Measurements from ENCODE around the gene LEF1.
A peak's percentile ranks its signal among the peaks of the same experiment; 100 is the strongest.
"Not testable (repeated sequence)": the region's sequence is repeated elsewhere in the genome, so short reads cannot be mapped to it uniquely, and the experiment has no call there.

LEF1 gene

DNA sequence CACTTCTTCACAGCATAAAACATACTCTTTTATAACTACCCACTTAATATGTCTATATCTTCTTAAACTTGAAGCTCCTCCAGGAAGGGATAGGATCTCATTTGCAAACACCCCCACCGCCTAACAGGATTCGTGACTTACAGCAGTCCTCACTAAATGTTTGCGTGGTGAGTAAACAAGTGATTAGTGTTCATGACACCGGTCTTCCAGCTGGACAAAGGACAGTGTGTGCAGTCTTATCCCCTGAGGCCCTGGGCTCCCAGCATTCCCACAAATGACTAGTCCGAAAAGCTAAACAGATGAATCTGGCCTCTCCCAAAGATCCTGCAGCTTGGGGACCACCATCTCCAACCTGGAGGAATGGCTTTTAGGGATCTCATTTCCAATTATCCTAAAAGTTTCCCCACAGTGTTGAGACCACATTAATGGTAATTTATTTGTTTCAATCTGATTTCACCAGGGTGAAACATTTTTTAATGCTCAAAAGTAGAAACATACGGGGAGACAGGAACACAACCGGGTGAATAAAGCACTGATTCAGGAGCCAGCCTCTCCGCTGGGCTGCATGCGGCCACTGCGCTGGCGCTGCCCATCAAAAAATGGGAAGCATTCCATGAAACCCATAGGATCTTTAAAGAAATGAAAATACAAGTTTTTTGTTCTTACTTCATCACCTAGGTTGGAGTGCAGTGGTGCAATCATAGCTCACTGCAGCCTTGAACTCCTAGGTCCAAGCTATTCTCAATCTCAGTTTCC is 109.9 kb downstream of the LEF1 start:
- DNase-seq (ENCODE audit: low spot score): no peak

GRCh38 chr4:108056418-108056817 is 112.3 kb downstream of the LEF1 start:
- no peak for DNase-seq (ENCODE audit: low spot score)

GRCh38 chr4:108055787-108056186 is 112.9 kb downstream of the LEF1 start:
- no peak for DNase-seq (ENCODE audit: low spot score)

DNA sequence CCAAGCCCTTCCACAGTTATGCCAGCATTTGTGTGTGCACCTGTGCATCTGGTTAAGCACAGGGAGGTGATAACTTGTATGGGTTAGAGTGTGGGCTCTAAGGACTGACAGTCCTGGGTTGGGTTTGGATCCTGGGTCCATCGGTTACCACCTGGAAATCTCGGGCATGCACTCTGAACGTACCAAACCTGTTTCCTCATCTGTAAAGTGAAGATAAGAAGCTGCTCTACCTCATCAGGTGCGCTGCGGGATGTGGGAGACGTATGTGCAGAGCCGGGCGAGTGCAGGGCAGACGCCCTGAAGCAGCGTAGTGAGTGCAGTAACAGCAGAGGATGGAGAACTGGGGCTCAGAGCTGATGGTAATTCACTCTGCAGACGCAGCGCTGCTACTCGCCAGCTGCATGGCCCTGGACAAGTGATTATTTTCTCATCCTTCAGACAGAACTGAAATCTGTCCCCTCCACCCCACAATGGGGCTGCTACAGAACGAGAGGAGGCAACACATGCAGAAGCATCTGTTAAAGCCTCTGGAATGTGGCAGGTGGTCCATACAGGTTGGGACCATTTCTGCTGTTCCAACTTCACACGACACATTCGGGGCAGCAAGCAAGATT is 114.6 kb downstream of the LEF1 start:
- no peak for DNase-seq (ENCODE audit: low spot score)

DNA sequence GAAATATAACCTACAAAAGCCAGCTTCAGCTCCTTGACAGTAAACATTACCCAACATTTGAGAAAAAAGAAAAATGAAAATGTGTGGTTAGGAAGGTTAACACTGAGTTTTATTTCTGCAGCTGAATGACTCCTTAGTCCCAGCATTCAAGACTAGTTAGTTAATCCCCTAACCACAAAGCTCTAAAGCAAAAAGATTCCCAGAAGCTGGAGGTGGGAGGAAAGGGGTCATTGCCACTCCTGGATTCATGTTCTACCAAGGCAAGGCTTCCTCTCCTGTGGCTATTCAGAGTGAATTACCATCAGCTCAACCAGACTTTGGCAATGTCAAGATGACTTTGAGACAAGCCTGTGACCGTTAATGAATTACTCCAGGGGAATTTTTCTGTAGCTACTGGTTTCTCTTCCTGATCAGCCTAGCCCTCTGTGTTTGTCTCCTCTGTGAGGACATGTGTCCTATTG is 115.5 kb downstream of the LEF1 start:
- no peak for DNase-seq (ENCODE audit: low spot score)

- no peak for DNase-seq (ENCODE audit: low spot score)
Measured at GRCh38 chr4:108052558-108053120, 116.1 kb downstream of the LEF1 start.

DNA sequence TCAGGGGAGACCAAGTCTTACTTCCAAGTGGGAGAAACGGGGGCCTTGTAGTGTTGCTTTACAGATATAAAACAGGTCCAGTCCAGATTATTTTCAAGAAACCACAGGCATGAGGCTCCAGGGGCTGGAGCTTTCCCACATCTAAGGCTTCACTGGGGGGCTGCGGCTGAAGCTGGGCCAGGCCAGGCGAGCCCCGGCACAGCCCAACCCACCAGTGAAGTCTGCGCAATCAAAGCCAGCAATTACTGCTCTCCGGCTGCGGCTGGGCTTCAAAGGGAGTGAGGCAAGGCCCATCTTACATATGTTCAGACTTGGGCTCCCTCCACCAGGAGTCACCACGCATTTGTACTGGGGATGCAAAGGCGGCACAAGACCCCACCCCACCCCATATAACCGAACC is 117.4 kb downstream of the LEF1 start:
- DNase-seq (ENCODE audit: low spot score): no peak

- not testable (repeated sequence) for DNase-seq (ENCODE audit: low spot score)
Measured at GRCh38 chr4:108050166-108051111, 118.3 kb downstream of the LEF1 start.

DNA sequence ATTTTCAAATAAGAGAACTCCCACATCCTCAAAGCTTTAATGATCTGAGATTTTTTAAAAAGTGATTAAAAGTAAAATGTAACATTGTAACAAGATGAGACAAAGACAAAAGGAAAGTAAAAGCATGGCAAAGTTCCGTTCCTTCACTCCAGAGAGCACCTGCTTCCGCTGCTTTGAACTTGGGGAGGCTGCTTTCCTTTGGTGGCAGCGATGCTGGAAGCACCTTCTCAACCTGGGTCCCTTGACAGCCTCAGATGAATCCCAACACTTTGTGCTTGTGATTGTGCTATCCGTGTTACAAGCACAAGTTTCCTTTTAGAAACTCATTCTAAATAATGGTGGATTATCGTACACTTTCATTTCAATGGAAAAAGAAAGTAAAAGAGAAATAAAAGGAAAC is 119.3 kb downstream of the LEF1 start:
- no peak for DNase-seq (ENCODE audit: low spot score)

GRCh38 chr4:108048997-108049396 is 119.7 kb downstream of the LEF1 start:
- DNase-seq (ENCODE audit: low spot score): no peak

GRCh38 chr4:108048157-108048556 is 120.6 kb downstream of the LEF1 start:
- DNase-seq (ENCODE audit: low spot score): no peak

GRCh38 chr4:108047199-108047598 is 121.5 kb downstream of the LEF1 start:
- DNase-seq (ENCODE audit: low spot score): no peak

DNA sequence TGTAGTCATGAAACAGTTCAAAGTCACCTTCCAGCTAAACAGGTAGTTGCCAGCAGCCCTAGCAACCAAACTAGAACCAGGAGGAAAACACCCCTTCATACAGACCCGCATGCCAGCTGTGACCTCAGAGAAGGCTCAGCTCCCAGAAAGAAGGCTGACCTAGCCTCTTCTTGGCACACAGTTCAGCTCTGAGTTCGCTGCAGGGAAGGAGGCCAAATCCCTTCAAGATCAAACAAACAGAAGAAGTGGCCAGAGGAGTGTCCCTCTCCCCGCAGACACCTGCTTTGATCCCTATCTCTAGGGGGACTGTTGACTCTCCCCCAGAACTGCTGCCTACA is 123.1 kb downstream of the LEF1 start:
- DNase-seq (ENCODE audit: low spot score): peak; percentile 43

DNA sequence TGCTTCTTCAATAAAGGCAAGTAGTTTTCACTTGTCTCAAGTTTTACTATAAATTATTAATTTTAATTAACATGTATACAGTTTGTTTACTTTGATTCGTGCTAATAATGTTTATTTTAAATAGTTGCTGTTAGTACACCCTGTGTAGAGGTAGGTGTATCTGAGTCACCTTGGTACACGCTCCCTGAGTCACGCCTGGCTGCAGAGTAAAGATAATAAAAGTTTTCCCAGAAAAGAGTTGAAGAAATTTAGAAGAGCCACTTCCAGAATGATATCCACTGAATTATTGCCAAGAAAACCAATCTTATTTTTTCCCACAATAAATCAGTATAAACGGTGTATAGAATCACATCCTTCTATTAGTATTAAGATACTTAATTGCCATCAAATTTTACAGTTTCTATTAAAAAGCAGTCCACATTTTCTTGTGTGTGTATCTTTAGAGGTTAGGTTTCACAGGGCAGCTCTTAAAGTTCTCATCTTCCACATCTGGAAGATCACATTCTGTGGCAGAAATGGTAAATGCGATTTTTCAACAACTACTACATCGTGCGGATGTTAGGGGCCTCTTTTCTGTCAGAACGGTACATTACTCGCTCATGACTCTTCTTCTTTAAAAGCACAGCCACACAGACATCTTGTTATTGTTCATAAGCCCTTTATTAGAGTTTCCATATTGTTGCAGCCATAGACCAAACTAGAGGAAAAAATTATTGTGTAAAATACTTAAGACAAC is 123.6 kb downstream of the LEF1 start:
- no peak for DNase-seq (ENCODE audit: low spot score)

DNA sequence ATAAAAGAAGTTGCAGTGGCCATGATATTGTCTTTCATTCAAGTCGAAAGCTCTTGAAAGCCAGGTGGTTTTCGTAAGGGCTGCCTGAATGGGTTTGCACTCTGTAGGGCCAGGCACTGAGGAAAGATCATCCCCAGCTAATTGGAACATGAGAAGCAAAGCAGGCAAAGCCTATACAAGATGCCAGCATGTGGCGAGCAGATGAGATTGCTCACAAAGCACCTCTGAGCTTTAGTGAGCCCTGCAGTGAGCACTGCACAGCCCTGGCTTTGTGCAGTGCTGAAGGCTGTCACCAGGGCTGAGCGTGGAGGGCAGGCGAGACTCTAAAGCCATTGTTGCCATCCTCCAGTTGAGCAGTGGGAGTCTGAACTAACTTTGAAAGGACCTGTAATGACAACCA is 125.2 kb downstream of the LEF1 start:
- no peak for DNase-seq (ENCODE audit: low spot score)

DNA sequence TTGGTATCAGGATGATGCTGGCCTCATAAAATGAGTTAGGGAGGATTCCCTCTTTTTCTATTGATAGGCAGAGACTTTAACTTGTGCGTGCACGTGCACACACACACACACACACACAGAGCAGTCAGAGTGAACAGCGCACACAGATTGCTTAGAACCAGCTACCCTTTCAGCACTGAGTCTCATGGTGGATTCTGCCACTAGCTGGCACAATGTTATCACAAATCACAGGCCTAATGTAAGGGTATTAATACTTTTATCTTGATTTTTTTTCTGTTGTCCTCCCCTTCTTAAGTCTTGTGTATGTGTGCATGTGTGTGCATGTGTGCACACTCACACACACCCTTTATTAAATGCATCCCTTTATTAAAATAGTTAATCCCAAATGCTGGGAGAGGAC is 125.8 kb downstream of the LEF1 start:
- DNase-seq (ENCODE audit: low spot score): no peak

DNA sequence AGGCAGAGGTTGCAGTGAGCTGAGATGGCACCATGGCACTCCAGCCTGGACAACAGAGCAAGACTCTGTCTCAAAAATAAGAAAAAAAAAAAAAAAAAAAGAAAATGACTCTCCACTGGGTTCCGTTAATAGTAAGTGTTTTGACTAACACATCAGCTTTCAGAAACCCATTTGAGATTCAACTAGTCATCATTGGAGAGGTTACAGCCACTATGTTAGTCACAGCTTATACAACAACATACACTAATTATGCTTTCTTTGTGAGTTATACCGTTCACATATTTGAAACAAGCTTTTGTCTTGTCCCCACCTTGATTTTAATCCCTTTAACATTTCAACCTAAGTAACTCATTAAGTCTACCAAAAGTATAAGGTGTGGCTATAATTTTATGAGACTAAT is 130.8 kb downstream of the LEF1 start:
- no peak for DNase-seq (ENCODE audit: low spot score)

DNA sequence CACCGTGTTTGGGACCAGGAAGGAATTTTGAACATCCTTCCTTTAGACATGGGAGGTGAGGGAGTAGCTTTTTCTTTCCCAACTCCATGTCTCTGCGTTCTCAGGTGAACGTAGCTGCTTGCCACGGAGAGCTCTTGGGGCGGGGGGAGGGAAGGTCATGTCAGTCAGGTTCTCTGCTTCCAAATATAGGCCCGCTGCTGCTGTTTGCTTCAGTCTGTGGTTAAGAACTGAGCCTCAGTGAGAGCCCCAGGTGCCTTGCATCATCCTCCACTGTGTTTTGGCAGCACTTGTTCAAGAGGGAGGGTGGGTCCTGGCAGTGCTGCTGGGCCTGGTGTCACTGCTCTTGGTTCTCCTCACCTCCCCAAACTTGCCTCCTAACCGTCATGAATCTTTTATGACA is 132.5 kb downstream of the LEF1 start:
- DNase-seq (ENCODE audit: low spot score): no peak

DNA sequence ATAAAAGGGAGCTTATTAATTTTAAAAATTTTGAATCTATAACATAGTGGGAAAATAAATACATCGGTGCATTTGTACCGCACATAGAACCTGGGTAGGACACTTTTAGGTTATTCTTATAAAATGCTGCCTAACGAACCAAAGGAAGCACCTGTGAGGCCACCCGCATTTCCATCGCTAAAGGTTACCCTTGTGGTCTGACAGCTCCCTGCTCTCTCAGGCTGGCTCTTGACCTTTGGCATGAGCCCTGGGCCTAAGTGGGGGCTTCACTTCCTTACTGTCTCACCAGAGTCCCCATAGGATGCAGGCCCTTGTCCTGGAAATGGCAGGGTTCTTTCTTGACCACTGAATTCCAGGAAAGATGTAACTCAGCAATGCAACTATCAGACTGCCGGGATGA is 133.0 kb downstream of the LEF1 start:
- DNase-seq (ENCODE audit: low spot score): no peak

DNA sequence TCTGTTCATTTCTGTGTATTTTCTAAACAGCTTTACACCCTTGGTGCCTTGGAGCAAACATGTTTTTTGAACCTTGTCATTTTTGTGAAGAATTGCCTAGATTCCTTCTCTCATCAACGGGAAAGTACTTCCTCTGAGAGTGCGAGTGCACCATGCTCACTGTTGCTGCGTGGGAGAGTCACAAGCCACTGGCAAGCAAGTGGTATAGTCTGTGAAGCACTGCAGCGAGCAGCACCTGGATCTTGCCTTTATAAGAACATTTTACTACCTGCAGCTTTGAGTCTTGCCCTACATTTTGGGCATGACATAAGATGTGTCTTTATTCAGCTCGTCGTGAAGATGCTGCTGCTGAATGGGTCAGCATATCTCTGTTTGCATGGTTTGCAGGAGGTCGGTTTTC is 134.2 kb downstream of the LEF1 start:
- DNase-seq (ENCODE audit: low spot score): no peak

DNA sequence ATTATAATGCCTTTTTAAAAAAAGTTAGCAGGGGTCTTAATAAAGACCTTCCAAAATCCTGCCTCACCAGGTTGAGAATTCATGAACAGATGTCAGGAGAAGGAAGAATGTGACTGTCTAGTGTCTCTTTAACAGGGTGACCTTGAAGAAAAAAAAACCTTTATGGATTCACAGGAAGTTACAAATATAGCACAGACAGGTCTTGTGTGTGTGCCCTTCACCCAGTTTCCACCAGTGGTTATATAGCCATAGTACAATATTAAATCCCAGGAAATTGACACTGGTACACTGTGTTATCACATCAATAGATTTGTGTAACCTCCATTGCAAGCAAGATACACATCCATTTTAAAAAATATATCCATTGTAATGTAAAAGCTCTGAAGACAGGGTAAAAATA is 135.4 kb downstream of the LEF1 start:
- DNase-seq (ENCODE audit: low spot score): no peak

Data from globus pallidus (tissue), 1 donor.